Measurements from ENCODE around the gene PARD3.
"Not testable (repeated sequence)": the region's sequence is repeated elsewhere in the genome, so short reads cannot be mapped to it uniquely, and the experiment has no call there.

Gene PARD3

GRCh38 chr10:34815185-34816084 lies at the start of gene PARD3:
Gene PARD3, minus strand, starts transcription at chr10:34815296. Its CDS starts 301 bp downstream, at chr10:34814995.
- DNase-seq: no peak

DNA sequence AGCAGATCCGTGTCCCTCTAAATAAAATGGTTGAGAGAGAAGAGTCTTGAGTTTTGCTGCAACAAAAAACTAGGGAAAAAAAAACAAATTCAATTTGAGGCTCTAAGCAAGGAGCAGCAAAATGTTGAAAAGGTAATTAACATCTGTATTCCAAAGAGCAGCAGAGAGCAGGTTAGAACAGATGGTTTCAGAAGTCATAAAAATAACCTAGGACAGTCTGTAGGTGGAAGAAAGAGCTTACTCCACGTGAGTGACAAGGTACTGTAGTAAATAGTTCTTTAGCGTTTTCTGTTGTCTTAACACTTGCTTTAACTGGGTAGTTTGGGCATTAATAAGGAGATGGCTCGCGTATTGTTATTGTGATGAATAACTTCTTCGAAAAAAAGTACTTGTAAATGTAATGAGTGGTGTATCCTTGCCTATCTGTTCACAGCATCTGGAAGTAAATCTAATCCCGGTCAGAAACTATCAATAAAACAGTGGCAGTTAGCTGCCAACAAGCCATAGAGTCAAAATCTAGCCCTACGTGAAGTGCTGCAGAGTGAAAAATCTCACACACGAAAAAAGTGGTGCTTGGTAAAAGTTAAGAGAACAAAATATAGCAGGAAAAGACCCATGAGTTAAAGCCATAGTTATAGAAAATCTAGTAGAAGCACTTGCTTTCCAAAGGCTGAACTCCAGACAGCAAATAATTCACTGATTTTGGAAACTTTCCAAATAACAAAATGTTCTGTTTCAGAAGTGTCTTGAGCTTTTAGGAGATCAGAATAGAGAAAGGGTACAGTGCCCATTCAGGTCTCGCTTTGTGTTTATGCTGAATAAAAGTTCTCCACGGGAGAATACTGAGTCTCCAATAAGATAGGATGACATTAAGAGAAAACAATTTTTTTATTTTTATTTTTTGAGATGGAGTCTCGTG lies 49.3 kb upstream of the PARD3 start:
- no peak for DNase-seq

DNA sequence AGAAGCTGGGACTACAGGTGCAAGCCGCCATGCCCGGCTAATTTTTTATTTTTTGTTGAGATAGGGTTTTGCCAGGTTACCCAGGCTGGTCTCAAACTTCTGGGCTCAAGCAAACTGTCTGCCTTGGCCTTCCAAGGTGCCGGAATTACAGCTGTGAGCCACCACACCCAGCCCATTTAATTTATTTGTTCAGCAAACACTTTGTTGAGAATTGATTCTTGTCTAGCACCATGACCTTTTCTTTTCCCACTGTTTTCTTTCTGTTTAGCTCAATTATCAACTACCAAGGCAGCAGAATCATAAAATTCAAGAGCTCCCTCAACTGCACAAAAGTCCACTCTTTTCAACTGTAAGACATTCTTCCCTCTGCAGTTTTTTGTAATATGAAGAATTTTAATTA lies 47.8 kb upstream of the PARD3 start:
- DNase-seq: no peak

GRCh38 chr10:34861293-34862021 lies 46.4 kb upstream of the PARD3 start:
- no peak for DNase-seq

DNA sequence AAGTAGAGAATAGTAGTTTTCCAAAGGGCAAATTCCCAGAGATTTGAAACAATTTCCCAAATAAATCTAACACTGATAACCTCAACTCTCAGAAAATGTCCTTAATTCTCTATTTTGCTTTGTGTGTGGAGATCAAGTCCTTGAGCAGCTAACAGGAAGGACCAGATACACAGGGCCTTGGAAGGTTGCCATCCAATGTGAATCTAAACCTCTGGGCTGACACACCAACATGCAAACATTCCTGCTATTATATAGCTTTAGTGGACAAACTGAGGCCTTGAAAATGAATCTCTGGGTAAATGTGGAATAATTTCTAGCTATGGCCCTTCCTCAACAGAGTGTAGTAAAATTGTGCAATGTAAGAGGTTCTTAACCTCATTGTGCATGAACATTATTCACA lies 44.1 kb upstream of the PARD3 start:
- DNase-seq: no peak

GRCh38 chr10:34858003-34858402 lies 42.9 kb upstream of the PARD3 start:
- no peak for DNase-seq

DNA sequence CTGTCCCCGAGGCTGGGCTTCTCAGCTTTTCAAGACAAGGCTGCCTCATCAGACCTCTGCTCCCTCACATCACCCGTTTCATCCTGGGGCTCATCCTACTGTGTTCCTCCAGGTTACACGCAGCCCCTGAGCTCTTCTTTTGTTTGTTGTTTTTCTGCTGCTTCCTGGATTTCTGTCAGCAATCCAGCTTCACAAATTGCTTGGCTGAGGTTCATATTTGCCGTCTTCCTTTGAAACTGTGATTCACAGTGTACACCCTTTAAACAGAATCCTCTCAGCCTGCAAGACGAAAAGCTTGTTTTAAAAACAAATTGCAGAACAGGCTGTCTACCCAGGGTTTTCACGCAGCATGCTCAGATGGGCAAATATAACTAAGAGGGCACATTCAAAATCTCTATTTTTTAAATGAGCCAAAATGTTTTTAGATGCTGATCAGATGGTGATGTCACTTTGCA lies 39.1 kb upstream of the PARD3 start:
- no peak for DNase-seq

GRCh38 chr10:34853357-34853756 lies 38.3 kb upstream of the PARD3 start:
- DNase-seq: no peak

- DNase-seq: no peak
These were observed 35.5 kb upstream of the PARD3 start for GRCh38 chr10:34850558-34850957.

- no peak for DNase-seq
These were observed 34.9 kb upstream of the PARD3 start for GRCh38 chr10:34850036-34850435.

GRCh38 chr10:34845070-34845469 lies 30.0 kb upstream of the PARD3 start:
- DNase-seq: no peak

DNA sequence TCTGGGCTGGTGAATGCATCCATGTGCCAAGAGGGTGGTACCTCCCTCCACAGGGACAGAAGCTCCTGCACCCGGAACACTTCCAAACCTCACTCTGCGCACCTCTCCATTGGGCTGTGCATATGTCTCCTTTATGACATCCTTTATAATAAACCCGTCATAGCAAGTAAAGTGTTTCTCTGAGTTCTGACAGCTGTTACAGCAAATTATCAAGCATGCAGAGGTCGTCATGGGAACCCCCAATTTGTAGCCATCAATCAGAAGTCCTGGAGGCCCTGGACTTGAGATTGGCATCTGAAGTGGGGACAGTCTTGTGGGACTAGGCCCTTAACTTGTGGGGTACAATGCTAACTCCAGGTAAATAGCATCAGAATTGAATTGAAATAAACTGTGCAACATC lies 29.4 kb upstream of the PARD3 start:
- DNase-seq: no peak

GRCh38 chr10:34843470-34843869 lies 28.4 kb upstream of the PARD3 start:
- DNase-seq: not testable (repeated sequence)

DNA sequence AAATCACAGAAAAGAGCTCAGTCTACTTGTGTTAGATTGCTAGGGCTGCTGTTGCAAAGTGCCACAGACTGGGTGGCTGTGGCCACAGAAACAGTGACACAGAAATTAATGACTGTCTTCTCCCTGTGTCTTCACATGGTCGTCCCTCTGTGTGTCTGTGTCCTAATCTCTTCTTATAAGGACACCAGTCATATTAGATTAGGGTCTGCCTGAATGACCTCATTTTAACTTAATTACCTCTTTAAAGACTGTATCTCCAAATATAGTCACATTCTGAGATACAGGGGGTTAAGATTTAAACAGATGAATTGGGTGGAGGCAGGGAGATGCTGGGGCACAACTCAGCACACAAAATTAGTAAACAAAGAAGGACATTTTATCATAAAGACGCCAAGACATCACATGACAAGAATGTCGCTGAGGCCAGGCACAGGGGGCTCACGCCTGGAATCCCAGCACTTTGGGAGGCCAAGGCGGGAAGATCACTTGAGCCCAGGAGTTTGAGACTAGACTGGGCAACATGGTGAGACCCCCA lies 23.3 kb upstream of the PARD3 start:
- DNase-seq: no peak

GRCh38 chr10:34835908-34836508 lies 20.9 kb upstream of the PARD3 start:
- no peak for DNase-seq

DNA sequence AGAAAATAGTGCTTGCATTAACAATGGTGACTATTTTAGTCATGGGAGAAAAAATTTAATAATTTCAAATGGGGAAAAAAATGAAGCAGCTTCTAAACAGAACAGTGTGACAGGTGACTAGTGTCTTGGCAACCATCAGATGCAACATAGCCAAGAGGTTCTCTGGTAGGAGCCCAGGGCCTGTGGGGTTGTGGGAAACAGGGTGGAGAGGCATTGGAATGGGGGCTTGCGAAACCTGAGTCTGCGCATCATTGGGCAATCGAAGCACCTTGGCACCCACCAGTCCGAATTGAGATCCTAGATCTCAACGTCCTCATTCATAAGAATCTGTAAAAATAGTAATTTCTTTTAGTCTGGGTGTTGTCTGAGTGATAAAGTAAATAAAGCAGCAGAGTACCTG lies 19.2 kb upstream of the PARD3 start:
- DNase-seq: no peak

- no peak for DNase-seq
These were observed 15.2 kb upstream of the PARD3 start for GRCh38 chr10:34830217-34830822.

DNA sequence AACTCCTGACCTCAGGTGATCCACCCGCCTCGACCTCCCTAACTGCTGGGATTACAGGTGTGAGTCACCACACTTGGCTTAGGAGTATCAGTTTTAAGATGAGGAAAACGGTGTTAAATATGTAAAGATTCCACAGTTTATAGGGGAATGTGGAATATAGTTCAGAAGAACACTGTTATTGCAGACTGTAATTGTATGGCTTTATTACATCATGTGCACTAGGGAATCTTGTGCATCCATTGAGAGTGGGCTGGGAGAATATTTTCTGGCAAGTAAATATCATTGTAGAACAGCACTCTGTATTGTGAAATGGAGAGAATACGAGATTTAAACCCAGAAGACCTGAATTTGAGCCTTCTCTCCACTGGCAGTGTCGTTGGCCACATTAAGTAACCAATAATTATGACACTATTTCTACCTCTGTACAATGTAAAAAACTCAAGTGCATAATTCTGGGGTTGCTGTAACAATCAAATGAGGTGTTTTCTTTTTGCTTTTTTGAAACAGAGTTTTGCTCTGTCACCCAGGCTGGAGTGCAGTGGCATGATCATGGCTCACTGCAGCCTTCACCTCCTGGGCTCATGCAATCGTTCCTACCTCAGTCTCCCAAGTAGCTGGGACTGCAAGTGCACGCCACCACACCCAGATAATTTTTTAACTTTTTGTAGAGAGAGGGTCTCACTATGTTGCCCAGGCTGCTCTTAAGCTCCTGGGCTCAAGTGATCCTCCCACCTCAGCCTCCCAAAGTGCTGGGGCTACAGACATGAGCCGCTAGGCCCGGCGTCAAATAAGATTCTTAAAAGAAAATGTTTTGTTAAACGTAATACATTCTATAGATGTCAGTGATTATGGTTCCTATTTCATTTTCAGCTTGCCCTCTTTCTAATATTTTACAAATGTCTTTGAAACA lies 12.0 kb upstream of the PARD3 start:
- no peak for DNase-seq

- DNase-seq: no peak
These were observed 11.1 kb upstream of the PARD3 start for GRCh38 chr10:34826221-34826620.

DNA sequence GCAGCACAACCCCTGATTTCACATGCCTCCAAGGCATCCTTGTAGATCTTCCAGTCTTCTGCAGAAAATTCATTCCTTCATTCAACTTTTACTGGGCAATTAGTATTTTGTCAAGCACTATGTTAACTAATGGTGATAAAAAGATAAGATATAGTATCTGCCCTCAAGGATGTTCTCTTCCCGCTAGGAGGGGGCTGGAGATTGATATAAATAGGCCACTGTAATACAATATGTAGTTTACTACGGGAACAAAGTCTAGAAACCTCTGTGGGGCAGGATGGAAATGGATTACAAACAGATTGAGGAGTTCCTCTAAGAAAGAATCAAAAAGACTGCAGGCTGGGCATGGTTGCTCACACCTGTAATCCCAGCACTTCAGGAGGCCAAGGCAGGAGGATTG lies 10.3 kb upstream of the PARD3 start:
- no peak for DNase-seq

DNA sequence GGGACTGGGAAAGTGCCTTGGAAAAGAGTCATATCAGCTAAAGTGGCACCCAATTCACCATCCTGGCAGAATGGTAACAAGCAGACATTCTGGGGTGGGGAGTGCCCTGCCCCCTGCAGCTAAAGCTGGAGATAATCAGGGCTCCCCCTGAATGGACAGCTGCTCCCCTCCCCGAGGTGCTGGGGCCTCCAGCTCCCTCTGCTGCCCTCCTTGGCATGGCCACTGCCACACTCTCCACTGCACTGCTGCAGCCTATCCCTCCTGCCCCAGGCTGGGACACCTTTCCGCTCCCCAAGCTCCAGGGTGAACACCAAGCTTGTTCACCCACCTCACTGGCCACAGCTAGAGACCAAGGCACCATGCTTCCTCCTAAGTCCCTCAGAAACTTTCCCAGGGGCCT lies 9.8 kb upstream of the PARD3 start:
- no peak for DNase-seq

Data from CD4-positive, alpha-beta T cell treated with Interleukin-10 for 1 hour (primary cell).